Spleen (tissue), 7 donors: Measurements from ENCODE around the gene FAM177B.

ENCODE experiments used
- POLR2A ChIP-seq, 3 donors: fragments of 450-650 bp; IDR thresholded peaks; one replicate each; pipeline ENCODE4 v1.5.1; 2017; ENCODE audit warnings: antibody characterized with exemption in 3 of 3, mild to moderate bottlenecking in 1 of 3
- TF ChIP-seq, protein P1 (sequence below), 11 experiments: fragments of 200-600 bp in 7 of 11; fragments of 450-650 bp in 4 of 11; sonication (generic) in 4 of 11; IDR thresholded peaks in 8 of 11; conservative IDR thresholded peaks in 3 of 11; 1 replicate in 7 of 11; 2 replicates in 4 of 11; pipeline versions ENCODE4 v1.4.0 to v1.8.0; 2016 to 2021; ENCODE audit warnings: antibody characterized with exemption in 11 of 11, inconsistent platforms in 4 of 11, mild to moderate bottlenecking in 1 of 11
- donor health status: DM: no; HTN: no; CAD: no; lungs with moderate emphysema.
- donor health status: DM: no; HTN: no; CAD: no.
- donor health status: DM: no; HTN: no; CAD: no.

- TF ChIP-seq, protein P1, sequence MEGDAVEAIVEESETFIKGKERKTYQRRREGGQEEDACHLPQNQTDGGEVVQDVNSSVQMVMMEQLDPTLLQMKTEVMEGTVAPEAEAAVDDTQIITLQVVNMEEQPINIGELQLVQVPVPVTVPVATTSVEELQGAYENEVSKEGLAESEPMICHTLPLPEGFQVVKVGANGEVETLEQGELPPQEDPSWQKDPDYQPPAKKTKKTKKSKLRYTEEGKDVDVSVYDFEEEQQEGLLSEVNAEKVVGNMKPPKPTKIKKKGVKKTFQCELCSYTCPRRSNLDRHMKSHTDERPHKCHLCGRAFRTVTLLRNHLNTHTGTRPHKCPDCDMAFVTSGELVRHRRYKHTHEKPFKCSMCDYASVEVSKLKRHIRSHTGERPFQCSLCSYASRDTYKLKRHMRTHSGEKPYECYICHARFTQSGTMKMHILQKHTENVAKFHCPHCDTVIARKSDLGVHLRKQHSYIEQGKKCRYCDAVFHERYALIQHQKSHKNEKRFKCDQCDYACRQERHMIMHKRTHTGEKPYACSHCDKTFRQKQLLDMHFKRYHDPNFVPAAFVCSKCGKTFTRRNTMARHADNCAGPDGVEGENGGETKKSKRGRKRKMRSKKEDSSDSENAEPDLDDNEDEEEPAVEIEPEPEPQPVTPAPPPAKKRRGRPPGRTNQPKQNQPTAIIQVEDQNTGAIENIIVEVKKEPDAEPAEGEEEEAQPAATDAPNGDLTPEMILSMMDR (IDR thresholded peaks at IDR 0.05 in 8 of 11, conservative IDR thresholded peaks at IDR 0.05 in 3 of 11), result no peak
- TF ChIP-seq POLR2A (IDR thresholded peaks at IDR 0.05), result no peak
Observed at GRCh38 chr1:222736470-222736869, 532 bp upstream of the FAM177B start.
